Femur (tissue), 1 donor: ENCODE data around the gene TCHP.

Experiments
- DNase-seq: peaks from one replicate; pipeline ENCODE4 v3.0.0-alpha.2; 2017

The TCHP gene

GRCh38 chr12:109966546-109966945 lies 66.5 kb downstream of the TCHP start:
- DNase-seq: no peak

GRCh38 chr12:109967383-109968031 lies 67.4 kb downstream of the TCHP start:
- DNase-seq: no peak
